H1 (cell line): ENCODE results near the gene DSCAM. TPM values are rescaled to one million over a fixed set of nuclear protein-coding genes. Genes with fewer than 3 reads are reported as not detected.

Experiments
- CTCF ChIA-PET: fragments of 300-600 bp; sonication (Branson Sonifier 250); formaldehyde crosslinking; loops from one replicate; lab custom pipeline; 2021; ENCODE audit not compliant: partially characterized antibody; lab: Charles Lee
- POLR2A ChIA-PET: fragments of 300-600 bp; sonication (Branson Sonifier 250); formaldehyde crosslinking; loops from one replicate; lab custom pipeline; 2021; ENCODE audit warnings: inconsistent platforms; ENCODE audit not compliant: partially characterized antibody; lab: Charles Lee
- DNase-seq, 2 experiments: peaks; one replicate each; pipeline versions ENCODE4 v3.0.0 to v3.0.0-alpha.2; 2010 to 2022; ENCODE audit warnings: low spot score in 2 of 2, low read depth in 1 of 2, mixed read lengths in 1 of 2
- FAIRE-seq: peaks from 2 replicates; lab custom pipeline; 2011; peaks lifted over from hg19 to GRCh38; lab: Jason Lieb, UNC
- H2AFZ ChIP-seq: 2 replicates; pipeline ENCODE4 v1.8.1; 2012; ENCODE audit warnings: low read length, inconsistent platforms
- H2AK5ac ChIP-seq: 2 replicates; pipeline ENCODE4 v1.6.1; 2013; ENCODE audit warnings: low read depth, low read length
- H2BK120ac ChIP-seq: replicated peaks from 2 replicates; pipeline ENCODE3; 2013; ENCODE audit warnings: low read depth, low read length, inconsistent platforms
- H2BK12ac ChIP-seq: 2 replicates; pipeline ENCODE4 v1.6.1; 2013; ENCODE audit warnings: low read depth, low read length
- H2BK15ac ChIP-seq: 2 replicates; pipeline ENCODE4 v1.6.1; 2013; ENCODE audit warnings: low read length
- H2BK20ac ChIP-seq: 2 replicates; pipeline ENCODE4 v1.6.1; 2013; ENCODE audit warnings: low read length
- H2BK5ac ChIP-seq: 2 replicates; pipeline ENCODE4 v1.6.1; 2013; ENCODE audit warnings: low read depth, low read length
- H3K14ac ChIP-seq: 2 replicates; pipeline ENCODE4 v1.6.1; 2013; ENCODE audit warnings: inconsistent platforms; ENCODE audit not compliant: insufficient read length
- H3K18ac ChIP-seq: 2 replicates; pipeline ENCODE4 v1.6.1; 2013; ENCODE audit warnings: low read length; ENCODE audit errors: extremely low read depth
- H3K23ac ChIP-seq: 2 replicates; pipeline ENCODE4 v1.6.1; 2013; ENCODE audit warnings: inconsistent platforms; ENCODE audit not compliant: insufficient read length
- H3K23me2 ChIP-seq: 2 replicates; pipeline ENCODE4 v1.6.1; 2013; ENCODE audit warnings: low read depth, low read length
- H3K27ac ChIP-seq: 2 replicates; pipeline ENCODE4 v1.6.1; 2011; ENCODE audit warnings: low read depth, low read length, inconsistent platforms
- H3K27me3 ChIP-seq, 4 experiments: replicated peaks in 1 of 4; 1 replicate in 1 of 4; 2 replicates in 3 of 4; pipeline versions ENCODE4 v1.6.1 to v1.8.1; 2011 to 2013; ENCODE audit warnings: low read length in 3 of 4, mild to moderate bottlenecking in 3 of 4, inconsistent platforms in 2 of 4, mixed read lengths in 2 of 4, moderate library complexity in 1 of 4; ENCODE audit not compliant: control insufficient read depth in 3 of 4, insufficient read depth in 3 of 4; ENCODE audit errors: extremely low read depth in 1 of 4
- H3K36me3 ChIP-seq, 4 experiments: 2 replicates each; pipeline versions ENCODE4 v1.6.1 to v1.8.1; 2011 to 2013; ENCODE audit warnings: mild to moderate bottlenecking in 4 of 4, low read length in 3 of 4, moderate library complexity in 2 of 4, control low read depth in 1 of 4, inconsistent platforms in 1 of 4; ENCODE audit not compliant: insufficient read depth in 4 of 4, control insufficient read depth in 2 of 4
- H3K4ac ChIP-seq: replicated peaks from 2 replicates; pipeline ENCODE3; 2013; ENCODE audit warnings: low read length, low read depth, mixed read lengths, inconsistent platforms; ENCODE audit not compliant: insufficient read length
- H3K4me1 ChIP-seq, 4 experiments: replicated peaks in 1 of 4; 1 replicate in 1 of 4; 2 replicates in 3 of 4; pipeline versions ENCODE4 v1.6.1 to v1.8.1; 2011 to 2013; ENCODE audit warnings: low read length in 3 of 4, inconsistent platforms in 2 of 4, mixed read lengths in 1 of 4; ENCODE audit not compliant: insufficient read depth in 4 of 4, control insufficient read depth in 3 of 4
- H3K4me2 ChIP-seq, 2 experiments: 2 replicates each; pipeline versions ENCODE4 v1.6.1 to v1.8.1; 2011 to 2013; ENCODE audit warnings: low read depth in 2 of 2, low read length in 2 of 2, control low read depth in 1 of 2, inconsistent platforms in 1 of 2, mild to moderate bottlenecking in 1 of 2; ENCODE audit not compliant: insufficient read depth in 1 of 2
- H3K4me3 ChIP-seq, 4 experiments: fragments of 200-600, 300-600 bp in 1 of 4; sonication (generic), shearing (Covaris generic), sonication (Bioruptor Twin) in 1 of 4; 2 replicates each; pipeline versions ENCODE4 v1.5.1 to v1.8.1; 2011 to 2016; ENCODE audit warnings: low read length in 4 of 4, low read depth in 3 of 4, control low read depth in 2 of 4, inconsistent platforms in 2 of 4, mild to moderate bottlenecking in 2 of 4, mixed read lengths in 1 of 4, moderate library complexity in 1 of 4; ENCODE audit not compliant: insufficient read depth in 2 of 4; ENCODE audit errors: extremely low read depth in 1 of 4
- H3K56ac ChIP-seq: replicated peaks from 2 replicates; pipeline ENCODE3; 2013; ENCODE audit warnings: low read depth, mild to moderate bottlenecking, mixed read lengths, low read length, inconsistent platforms; ENCODE audit not compliant: insufficient read length
- H3K79me1 ChIP-seq: 2 replicates; pipeline ENCODE4 v1.6.1; 2013; ENCODE audit warnings: low read depth, low read length, control low read depth
- H3K79me2 ChIP-seq, 2 experiments: 2 replicates each; pipeline versions ENCODE4 v1.6.1 to v1.8.1; 2012 to 2013; ENCODE audit warnings: low read length in 2 of 2, mild to moderate bottlenecking in 2 of 2, inconsistent platforms in 1 of 2; ENCODE audit not compliant: insufficient read depth in 2 of 2, control insufficient read depth in 1 of 2
- H3K9ac ChIP-seq, 4 experiments: replicated peaks in 1 of 4; 1 replicate in 1 of 4; 2 replicates in 3 of 4; pipeline versions ENCODE4 v1.6.1 to v1.8.1; 2011 to 2013; ENCODE audit warnings: low read depth in 3 of 4, low read length in 3 of 4, control low read depth in 2 of 4, mild to moderate bottlenecking in 2 of 4, moderate library complexity in 2 of 4, inconsistent platforms in 1 of 4; ENCODE audit errors: extremely low read depth in 1 of 4
- H3K9me3 ChIP-seq, 2 experiments: 2 replicates each; pipeline versions ENCODE4 v1.6.1 to v1.8.1; 2012 to 2013; ENCODE audit warnings: mild to moderate bottlenecking in 2 of 2, moderate library complexity in 2 of 2, control low read depth in 1 of 2, inconsistent platforms in 1 of 2, low read depth in 1 of 2, low read length in 1 of 2, mixed read lengths in 1 of 2; ENCODE audit not compliant: insufficient read depth in 2 of 2
- H4K20me1 ChIP-seq, 2 experiments: replicated peaks in 1 of 2; 2 replicates each; pipeline versions ENCODE3 to v1.8.1; 2011 to 2013; ENCODE audit warnings: inconsistent platforms in 2 of 2, low read length in 2 of 2, mild to moderate bottlenecking in 1 of 2; ENCODE audit not compliant: insufficient read depth in 2 of 2, control insufficient read depth in 1 of 2
- H4K5ac ChIP-seq: 2 replicates; pipeline ENCODE4 v1.6.1; 2013; ENCODE audit warnings: low read length, low read depth, mixed read lengths, inconsistent platforms; ENCODE audit not compliant: insufficient read length
- H4K8ac ChIP-seq: 2 replicates; pipeline ENCODE4 v1.8.0; 2013; ENCODE audit warnings: mild to moderate bottlenecking, moderate library complexity, low read length, inconsistent platforms; ENCODE audit not compliant: insufficient read depth; ENCODE audit errors: extremely low read depth
- H4K91ac ChIP-seq: replicated peaks from 2 replicates; pipeline ENCODE3; 2013; ENCODE audit warnings: low read length, mixed read lengths, inconsistent platforms; ENCODE audit not compliant: insufficient read length
- ASH2L ChIP-seq: fragments of 200-600, 300-600 bp; sonication (generic); IDR thresholded peaks from one replicate; pipeline ENCODE4 v1.7.1; 2017; ENCODE audit warnings: low read length
- EZH2 ChIP-seq: fragments of 200-600 bp; sonication (generic); IDR thresholded peaks from 2 replicates; pipeline ENCODE4 v1.7.1; 2012; ENCODE audit warnings: low read depth, mild to moderate bottlenecking, moderate library complexity, low read length, inconsistent platforms; ENCODE audit not compliant: severe bottlenecking
- GABPA ChIP-seq: IDR thresholded peaks from 2 replicates; pipeline ENCODE4 v1.6.1; 2011; ENCODE audit warnings: mild to moderate bottlenecking, low read length, moderate library complexity, borderline replicate concordance; ENCODE audit not compliant: insufficient read depth
- MAFK ChIP-seq: IDR thresholded peaks from 2 replicates; pipeline ENCODE4 v1.6.1; 2012; ENCODE audit warnings: low read depth, mild to moderate bottlenecking, improper control_type of control experiment, low read length
- POU5F1 ChIP-seq: IDR thresholded peaks from 2 replicates; pipeline ENCODE4 v1.6.1; 2011; ENCODE audit warnings: low read depth, mild to moderate bottlenecking, low read length, moderate library complexity
- WGBS, 2 experiments: shearing (Covaris generic) in 1 of 2; methylation state at CpG; one replicate each; pipeline versions ENCODE4 v1.1.6 to v1.1.7; 2013 to 2015; ENCODE audit warnings: low lambda C conversion rate in 2 of 2, mixed read lengths in 2 of 2, inconsistent platforms in 1 of 2, low coverage in 1 of 2, missing lambda C conversion rate in 1 of 2; ENCODE audit not compliant: insufficient replicate concordance in 2 of 2, insufficient coverage in 1 of 2, insufficient read length in 1 of 2; ENCODE audit errors: extremely low coverage in 1 of 2, missing lambda C conversion rate in 1 of 2; 5-methylcytosine and 5-hydroxymethylcytosine counted together
- polyA plus RNA-seq, 7 experiments: library from polyadenylated mRNA; depleted of rRNA in 3 of 7; stranded (reverse) in 5 of 7; unstranded in 2 of 7; fragments of >200 nt in 5 of 7; fragments of 200-250 nt in 2 of 7; gene quantifications; 1 replicate in 5 of 7; 2 replicates in 1 of 7; 4 replicates in 1 of 7; pipeline versions ENCODE4 v1.2.1 to v1.2.3, GENCODE V29; 2011 to 2013; ENCODE audit warnings: missing spikeins in 2 of 7, mixed read lengths in 2 of 7
- total RNA-seq: library from RNA; stranded (reverse); fragmentation: NEBNext Ultra II Directional; extraction: Animal tissue kit (Norgen Biotek cat#: 25700); gene quantifications from 2 replicates; pipeline ENCODE4 v1.2.1, GENCODE V29; 2021

Gene DSCAM
- total and polyA plus RNA-seq, 2 of the 8 experiments (the other 6 are each of a cell fraction or from before 2014, with no cell fraction given), result 0.02 to 0.15 TPM

- Histone ChIP-seq H3K9ac (no peak overlapping the region; a peak in 1 of 7 replicates), H3K18ac (no peak overlapping the region), H3K27ac (no peak overlapping the region), H3K36me3 (no peaks in the 10 kb centered on the region), H3K4me3 (no peak overlapping the region), H2BK20ac (no peak overlapping the region), H2BK5ac (no peak overlapping the region), H3K9me3 (no peaks in the 10 kb centered on the region), H2AFZ (no peak overlapping the region), H3K27me3 (no peaks in the 10 kb centered on the region), H3K4me1 (no peaks in the 10 kb centered on the region), H4K5ac (no peak overlapping the region), H2BK120ac (no peak overlapping the region), H4K91ac (no peak overlapping the region), H3K23ac (no peak overlapping the region), H2BK15ac (no peak overlapping the region), H3K79me2 (no peaks in the 10 kb centered on the region), H2BK12ac (no peak overlapping the region), H3K23me2 (no peaks in the 10 kb centered on the region), H3K14ac (no peak overlapping the region), H2AK5ac (no peak overlapping the region), H3K4ac (no peak overlapping the region), H4K8ac (no peak overlapping the region; the same call in 1 of the 2 replicates), H4K20me1 (no peaks in the 10 kb centered on the region), H3K79me1 (no peaks in the 10 kb centered on the region), H3K4me2 (no peak overlapping the region), H3K56ac (no peak overlapping the region)
- no peak for DNase-seq
- POLR2A ChIA-PET, result no interaction called here
- TF ChIP-seq EZH2, result no peak
- no peak for TF ChIP-seq ASH2L
- no peak for TF ChIP-seq POU5F1
- TF ChIP-seq GABPA, result no peak
- TF ChIP-seq MAFK, result no peak
- WGBS, 2 experiments, result 75% methylated on average over 7 of the region's 7 CpGs; no CpG with 5 or more reads in 1 of the 2 experiments
- FAIRE-seq, result no peak
- CTCF ChIA-PET, result interaction anchor here (1.2 kb wide), 1 partner anchor 9 kb away, joined by 5 read pairs; no protein-coding TSS in a partner anchor
Measured at GRCh38 chr21:40155563-40155962, 691.4 kb downstream of the DSCAM start.
